Stimulated activated CD4-positive, alpha-beta T cell treated with anti-CD3 and anti-CD28 coated beads, Interleukin-1b, Interleukin-23, amount 100 ng/mL, for 4 hours (primary cell): ENCODE measurements around the gene TEX44.
A peak's percentile ranks its signal among the peaks of the same experiment; 100 is the strongest.
"Not testable (repeated sequence)": the region's sequence is repeated elsewhere in the genome, so short reads cannot be mapped to it uniquely, and the experiment has no call there.

Source experiments
- DNase-seq, 2 donors: peaks; one replicate each; pipeline ENCODE4 v3.0.0-alpha.2; 2020; ENCODE audit warnings: low read depth in 2 of 2

TEX44 gene

DNA sequence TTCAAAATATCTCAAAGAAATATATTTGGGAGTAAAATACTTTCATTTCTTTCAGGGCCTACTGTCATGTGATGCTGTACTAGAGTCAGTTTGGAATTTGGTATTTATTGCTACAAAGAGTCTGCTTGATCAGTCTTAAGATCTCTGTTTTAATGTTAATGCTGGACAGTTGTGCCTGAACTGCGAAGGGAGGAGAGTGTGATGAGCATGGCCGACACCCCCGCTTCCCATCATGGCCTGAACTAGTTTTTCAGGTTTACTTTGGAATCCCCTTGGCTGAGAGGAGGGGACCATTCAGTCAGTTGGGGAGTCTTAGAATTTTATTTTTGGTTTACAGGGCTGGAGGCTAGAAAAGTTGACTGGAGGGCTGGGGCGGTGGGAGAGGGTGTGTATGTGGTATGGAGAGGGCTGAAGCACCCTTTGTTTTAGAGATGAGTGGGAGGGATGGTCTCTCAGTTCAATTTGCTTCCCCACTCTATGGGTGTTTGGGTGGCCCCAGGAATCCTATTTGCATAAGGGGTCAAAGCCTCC is 20.9 kb upstream of the TEX44 start:
- DNase-seq, result no peak

DNA sequence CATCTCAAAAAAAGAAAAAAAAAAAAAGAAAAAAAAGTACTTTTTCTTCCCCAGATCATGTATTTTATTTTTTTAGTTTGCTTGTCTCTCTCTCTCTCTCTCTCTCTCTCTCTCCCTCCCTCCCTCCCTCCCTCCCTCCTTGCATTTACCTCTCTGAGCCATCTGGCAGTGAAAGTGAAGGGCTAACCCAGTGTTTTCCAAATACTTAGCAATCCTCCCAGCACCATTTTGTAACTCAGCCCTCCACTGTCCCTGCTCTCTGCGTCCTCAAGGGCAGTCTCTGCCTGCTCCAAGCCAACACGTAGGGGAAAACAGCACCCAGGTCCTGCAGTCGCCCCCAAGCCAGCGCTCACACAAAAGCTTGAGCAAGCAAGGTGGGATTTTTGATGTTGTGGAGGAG is 19.6 kb upstream of the TEX44 start:
- no peak for DNase-seq

DNA sequence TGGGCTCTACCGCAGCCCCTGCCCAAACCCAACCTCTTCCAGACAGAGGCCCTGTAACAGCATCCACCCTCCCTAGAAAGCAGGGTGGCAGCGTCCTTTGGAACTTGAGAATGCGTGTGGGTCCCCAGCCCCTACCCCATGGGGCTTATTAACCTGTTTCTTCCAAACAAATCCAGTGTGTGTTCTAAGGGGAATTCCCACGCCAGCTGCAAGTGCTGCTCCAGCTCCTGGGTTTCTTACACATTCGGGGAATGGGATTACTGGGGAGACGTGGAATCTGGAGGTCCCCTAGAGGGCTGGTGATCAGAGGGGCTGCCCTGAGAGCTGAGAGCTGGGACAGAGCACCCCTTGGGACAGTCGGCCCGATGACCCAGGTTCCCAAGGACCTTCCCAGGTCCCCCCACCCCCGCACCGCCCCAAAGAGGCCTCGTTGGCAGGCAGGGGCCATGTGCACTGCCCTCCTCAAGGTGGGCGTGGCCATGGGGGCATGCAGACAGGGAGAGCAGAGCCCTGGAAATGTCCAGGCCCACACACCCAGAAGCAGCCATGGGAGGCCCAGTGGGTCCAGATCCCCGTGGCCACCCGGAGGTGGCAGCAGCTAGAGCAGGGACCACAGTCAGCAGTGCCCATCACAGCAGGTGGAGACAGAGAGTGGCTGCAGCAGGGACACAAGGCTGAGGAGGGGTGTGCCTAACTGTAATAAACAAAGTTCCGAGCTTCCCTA is 18.8 kb upstream of the TEX44 start:
- DNase-seq, result no peak

DNA sequence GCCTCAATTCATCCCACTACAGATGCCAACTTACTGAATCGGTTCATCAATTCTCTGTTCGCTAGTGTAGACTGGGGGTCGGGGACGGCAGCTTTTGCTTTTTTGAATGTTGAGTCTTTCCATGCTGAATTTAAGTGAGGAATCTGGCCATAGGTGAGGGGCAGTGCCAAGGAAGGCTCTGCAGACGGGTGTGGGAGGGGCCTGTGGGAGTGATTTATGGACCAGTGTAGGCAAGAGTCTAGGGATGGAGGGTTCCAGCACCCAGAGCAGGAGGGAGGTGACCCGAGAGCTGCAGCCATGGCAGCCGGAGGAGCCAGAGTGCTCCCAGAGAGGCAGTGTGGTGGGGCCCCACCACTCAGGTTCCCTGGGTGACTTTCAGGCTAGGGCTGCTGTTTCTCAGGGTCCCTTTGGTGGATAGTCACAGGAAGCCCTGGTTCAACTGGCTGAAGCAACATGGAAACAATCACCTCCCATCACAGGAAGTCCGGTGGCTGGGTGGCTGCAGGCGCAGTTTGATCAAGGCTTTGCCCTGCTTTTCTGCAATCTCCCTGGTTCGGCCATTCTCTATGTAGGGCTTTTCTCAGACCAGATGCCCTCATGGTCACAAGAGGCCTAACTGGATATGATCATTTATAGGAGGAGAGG is 16.9 kb upstream of the TEX44 start:
- no peak for DNase-seq

DNA sequence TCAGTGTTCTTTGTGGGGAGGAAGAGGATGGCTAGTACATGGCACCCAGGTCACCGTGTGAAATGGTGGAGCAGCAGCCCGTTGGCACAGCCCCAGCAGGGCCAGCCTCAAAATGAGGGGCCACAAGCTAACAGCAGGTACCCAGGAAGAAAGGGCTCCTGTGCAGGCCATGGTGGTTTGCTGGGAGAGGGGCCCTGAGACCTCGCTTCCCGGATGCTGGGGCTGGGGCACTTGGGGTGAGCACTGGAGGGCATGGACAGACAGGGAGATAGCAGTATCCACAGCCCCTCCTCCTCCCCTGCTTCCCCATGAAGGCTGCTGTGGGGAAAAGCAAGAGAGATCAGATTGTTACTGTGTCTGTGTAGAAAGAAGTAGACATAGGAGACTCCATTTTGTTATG is 16.2 kb upstream of the TEX44 start:
- no peak for DNase-seq

DNA sequence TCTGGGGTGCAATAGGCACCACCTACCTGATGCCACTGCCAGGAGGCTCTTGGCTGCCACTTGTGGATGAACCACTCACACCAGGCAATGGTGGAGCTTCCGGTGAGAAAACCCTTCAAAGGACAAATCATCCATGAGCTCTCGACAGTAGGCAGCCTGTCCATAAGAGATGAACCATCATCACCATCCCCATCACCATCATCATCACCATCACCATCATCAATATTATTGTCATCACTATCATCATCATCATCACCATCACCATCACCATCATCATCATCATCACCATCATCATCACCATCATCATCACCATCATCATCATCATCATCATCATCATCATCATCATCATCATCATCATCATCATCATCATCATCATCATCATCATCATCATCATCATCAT is 14.0 kb upstream of the TEX44 start:
- not testable (repeated sequence) for DNase-seq

DNA sequence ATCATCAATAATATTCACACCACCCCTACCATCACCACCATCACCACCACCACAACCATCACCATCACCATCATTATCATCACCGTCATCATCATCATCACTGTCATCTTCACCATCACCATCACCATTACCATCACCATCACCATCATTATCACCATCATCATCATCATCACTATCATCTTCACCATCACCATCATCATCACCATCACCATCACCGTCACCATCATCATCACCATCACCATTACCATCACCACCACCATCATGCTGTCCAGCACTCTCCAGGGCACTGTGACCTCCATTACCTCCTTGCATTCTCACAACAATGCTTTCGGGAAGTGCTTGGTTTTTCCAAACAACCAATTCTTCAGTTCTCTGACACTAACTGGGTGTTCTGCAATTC is 13.1 kb upstream of the TEX44 start:
- DNase-seq, result no peak

DNA sequence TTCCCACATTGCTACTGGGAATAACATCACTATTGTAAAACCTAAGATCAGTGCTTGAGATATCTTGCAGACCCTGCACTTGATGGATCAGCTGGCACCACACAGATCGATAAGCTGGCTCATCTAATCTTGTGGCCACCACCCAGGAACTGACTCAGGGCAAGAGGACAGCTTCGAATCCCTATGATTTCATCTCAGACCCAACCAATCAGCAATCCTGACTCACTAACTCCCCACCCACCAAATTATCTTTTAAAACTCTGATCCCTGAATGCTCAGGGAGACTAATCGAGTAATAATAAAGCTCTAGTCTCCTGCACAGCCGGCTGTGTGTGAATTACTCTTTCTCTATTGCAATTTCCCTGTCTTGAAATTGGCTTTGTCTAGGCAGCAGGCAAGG is 11.3 kb upstream of the TEX44 start:
- no peak for DNase-seq

DNA sequence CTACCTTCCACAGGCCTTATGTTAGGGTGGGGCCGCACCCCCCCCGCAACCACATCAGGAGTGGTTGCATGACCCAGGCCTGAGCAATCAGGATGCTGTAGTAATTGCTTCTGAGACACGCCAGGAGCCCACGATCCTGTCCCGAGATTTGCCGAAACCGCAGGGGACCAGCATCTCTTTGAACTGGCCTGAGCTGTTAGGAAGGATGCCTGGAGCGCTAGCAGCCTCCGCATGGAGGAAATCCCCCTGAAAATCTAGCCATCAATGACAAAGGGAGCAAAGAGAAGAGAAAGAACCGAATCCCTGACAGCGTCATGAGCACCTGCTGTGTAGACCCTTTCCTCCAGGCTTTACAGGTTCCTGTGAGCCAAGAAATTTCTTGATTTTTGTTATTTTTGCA is 8.7 kb upstream of the TEX44 start:
- DNase-seq, result no peak

DNA sequence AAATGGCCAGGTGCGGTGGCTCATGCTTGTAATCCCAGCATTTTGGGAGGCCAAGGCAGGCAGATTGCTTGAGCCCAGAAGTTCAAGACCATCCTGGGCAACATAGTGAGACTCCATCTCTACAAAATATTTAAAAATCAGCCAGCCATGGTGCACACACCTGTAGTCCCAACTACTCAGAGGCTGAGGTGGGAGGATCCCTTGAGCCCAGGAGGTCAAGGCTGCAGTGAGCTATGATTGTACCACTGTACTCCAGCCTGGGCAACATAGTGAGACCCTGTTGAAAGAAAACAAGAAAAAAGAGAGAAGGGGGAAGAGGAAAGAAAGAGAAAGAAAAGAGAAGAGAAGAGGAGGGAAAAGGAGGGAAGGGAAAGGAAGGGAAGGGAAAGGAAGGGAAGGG is 4.9 kb upstream of the TEX44 start:
- not testable (repeated sequence) for DNase-seq

DNA sequence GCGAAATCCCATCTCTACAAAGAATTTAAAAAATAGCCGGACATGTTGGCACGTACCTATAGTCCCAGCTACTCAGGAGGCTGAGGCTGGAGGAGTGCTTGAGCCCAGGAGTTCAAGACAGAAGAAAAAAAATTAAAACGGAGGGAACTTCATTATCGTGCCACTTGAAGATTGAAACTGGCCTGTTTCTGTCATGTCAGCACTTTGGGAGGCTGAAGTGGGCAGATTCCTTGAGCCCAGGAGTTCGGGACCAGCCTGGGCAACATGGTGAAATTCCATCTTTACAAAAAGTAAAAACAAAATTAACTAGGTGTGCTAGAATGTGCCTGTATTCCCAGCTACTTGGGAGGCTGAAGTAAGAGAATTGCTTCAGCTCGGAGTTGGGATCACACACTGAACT is 3.0 kb upstream of the TEX44 start:
- DNase-seq, result no peak

DNA sequence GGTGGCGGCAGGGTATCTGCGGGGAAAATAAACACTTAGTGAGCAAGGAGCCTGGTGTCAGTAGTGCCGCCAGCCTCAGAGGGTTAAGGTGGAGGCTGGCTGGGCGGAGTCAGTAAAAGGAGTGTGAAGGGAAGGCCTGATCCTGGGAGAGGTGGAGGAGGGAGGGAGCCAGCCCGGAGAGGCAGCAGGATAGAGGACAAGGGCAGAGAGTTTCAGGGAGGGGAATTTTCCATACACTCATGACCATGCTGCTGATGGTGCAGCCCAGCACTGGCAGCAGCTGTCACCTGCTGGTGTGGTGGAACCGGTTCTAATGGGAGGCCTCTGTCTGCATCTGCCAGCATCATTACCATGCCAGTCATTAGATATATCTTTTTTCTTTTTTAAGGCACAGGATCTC is 2.0 kb upstream of the TEX44 start:
- DNase-seq, result no peak

DNA sequence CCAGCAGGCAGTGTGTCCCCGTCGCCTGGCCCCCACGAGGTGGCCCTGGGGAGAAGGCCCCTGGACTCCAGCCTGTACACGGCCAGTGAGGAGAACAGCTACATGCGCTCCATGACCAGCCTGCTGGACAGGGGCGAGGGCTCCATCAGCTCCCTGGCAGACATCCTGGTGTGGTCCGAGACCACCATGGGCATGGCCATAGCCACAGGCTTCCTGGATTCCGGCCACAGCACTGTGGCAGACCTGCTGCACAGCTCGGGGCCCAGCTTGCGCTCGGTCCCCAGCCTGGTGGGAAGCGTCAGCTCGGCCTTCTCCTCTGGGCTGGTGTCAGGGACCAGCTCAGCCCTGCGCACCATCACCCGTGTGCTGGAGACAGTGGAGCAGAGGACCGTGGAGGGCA is 1.0 kb downstream of the TEX44 start:
- DNase-seq, result no peak

DNA sequence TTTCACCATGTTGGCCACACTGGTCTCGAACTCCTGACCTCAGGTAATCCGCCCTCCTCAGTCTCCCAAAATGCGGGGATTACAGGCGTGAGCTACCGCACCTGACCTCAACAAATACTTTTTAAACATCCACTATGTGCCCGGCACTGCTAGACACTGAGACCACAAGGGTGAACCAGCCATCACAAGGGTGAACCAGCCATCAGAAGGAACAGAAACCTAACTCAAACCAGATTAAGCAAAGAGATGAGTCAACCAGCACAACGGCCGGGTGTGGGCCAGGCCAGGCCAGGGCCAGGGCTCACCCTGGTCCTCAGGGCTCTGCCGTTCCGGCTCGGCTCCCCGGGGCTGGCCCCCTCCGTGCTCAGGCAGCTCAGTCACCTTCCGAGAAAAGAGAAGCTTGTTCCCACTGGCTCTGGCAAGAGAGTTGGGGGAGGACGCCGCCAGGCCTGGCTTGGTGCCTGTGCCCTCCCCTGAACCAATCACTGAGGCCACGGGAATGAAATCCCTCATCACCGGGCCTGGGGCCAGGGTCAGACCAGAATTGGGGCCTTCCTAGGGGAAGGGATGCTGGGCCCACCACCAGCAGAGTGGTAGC is 4.4 kb downstream of the TEX44 start:
- DNase-seq, result no peak

DNA sequence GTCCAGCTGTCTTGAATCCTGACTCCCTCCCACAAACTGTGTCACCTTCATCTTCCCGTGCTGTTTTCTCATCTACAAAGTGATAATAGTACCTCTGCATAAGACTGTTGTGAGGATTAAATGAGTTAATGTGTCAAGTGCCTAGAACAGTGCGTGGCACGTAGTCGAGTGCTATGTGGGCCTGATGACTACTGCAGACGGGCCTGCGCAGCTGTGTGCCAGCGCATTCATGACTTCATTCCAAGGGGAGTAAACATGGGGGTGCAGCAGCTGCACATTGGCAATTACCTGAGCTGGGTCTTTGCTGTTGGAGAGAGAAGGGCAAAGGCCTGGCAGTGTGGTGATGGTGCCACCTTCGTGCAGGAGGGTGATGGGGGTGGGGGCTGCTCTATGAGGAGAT is 5.0 kb downstream of the TEX44 start:
- no peak for DNase-seq

DNA sequence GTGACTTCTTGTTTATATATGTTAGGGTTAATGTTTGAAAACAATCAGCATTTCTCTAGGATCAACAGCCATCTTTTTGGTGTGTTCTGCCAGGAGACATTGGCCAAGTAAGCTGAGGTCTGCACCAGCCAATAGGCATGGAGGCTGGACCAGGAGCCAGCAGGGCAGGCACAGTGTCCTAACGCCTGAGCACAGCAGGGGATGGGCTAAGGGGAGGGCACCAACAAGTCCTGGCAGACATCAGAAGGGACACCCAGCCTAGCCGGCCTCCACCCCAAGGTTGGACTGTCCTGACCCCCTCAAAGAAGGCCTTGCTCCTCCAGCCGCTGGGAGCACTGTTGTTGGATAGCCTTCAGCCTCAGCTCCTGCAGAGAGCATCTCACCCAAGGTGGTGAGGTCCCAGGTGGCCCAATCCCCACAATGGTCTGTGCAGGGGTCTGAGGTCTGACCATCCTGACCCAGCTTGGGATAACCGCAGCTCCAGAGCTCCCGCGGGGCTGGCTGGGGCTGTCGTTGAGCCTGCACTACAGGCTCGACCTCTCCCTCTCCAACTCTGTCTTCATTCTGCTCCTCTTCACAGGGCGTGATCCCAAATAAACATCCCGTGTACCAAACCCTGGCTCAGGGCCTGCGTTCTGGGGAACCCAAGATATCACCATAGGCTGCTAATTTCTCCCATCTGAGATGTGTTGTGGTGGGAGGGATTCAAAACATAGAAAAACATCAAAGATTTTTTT is 8.1 kb downstream of the TEX44 start:
- no peak for DNase-seq

DNA sequence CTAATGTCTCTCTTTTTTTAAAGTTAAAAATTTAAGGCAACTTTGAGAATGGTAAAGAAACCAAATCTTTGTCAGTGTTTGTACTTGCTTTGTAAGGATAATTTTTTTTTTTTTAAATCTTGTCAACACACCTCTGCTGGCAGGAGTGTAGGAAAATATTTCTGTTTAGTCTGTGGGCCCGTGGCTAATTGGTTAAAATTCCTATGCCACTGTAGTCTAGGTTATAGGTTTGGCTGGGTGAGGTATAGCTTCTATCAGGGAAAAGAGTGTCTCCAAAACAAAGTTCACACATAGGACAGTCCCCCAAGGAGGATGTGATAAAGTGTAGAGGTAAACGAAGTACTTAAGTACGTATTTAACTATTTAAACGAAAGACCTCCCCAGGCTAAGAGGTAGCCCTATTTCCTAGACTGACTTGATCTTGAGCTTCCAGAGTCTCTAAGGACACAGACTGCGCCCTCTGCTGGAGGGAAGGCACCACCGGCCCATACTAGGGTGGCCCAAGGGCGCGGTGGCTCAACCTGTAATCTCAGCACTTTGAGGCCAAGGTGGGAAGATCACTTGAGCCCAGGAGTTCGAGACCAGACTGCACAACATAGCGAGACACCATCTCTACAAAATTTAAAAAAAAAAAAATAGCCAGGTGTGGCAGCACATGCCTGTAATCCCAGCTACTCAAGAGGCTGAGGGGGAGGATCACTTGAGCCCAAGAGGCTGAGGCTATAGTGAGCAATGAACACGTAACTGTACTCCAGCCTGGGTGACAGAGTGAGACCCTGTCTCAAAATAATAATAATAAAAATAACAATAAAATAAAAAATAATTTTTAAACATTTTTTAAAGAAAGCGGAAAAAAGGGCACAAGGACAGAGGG is 8.9 kb downstream of the TEX44 start:
- DNase-seq, result peak; percentile 71 to 77

DNA sequence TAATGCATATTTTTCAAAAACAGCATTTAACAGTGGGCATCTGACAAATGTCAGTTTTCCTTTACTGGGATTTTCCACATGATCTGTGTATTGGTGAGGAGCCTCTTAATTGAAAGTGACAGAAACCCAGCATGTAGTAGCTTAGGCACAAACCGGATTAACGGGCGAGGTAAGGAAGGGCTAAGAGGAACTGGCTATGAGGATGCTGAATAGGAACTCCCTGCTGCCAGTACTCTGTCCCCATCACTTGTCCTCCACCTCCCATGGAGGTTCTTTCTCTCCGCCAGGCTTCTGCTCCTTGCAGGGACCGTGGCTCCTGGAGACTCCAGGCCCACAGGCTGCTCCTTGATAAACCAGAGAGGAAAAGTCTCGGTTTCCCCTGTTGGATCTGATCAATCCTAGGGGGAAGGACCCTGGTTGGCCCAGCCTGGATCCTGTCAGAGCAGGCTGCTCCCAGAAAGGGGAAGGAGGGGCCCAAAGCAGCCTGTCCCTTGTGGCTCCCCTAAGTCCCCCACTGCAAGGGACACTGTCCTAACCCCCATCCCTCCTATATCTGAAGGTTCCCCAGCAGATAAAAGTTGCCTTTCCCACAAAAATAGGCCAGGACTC is 10.3 kb downstream of the TEX44 start:
- DNase-seq, result no peak

DNA sequence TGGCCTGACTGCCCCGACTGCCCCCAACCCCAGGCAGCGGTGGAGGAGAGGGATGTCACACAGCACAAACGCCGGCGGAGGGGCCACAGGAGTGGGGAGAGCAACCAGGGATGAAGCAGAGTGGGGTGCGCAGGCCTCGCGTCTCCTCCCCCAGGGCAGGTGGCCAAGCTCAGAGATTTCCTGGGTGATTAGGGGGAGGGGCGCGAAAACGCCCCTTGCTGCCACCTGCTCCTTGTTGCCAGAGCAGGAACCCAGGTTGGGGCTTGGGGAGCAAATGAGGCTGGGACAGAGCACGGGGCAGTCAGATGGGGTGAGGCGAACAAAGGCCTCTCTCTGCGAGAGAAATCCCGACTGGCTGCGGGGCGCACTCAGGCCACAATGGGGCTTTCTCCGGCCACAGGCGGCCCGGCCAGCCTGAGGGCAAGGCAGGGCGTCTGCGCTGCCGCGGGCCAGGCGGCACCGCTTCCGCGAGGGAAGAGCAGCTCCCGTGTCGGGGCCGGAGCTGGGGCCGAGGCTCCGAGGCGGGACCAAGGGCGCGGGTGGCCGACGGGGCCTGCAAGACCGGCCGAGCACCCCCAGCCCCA is 11.5 kb downstream of the TEX44 start:
- DNase-seq, result no peak
